Jurkat, Clone E6-1 (cell line): ENCODE measurements around the gene ZSCAN31.

Source experiments
- DNase-seq: peaks from one replicate; pipeline ENCODE4 v3.0.0-alpha.2; 2011; ENCODE audit warnings: low read depth, low spot score
- H3K4me3 ChIP-seq: 2 replicates; pipeline ENCODE4 v1.5.1; 2011; ENCODE audit warnings: mild to moderate bottlenecking, low read length, control low read depth, moderate library complexity

The ZSCAN31 gene

GRCh38 chr6:28354688-28355554 is 19.0 kb upstream of the ZSCAN31 start:
- no peak overlapping the region for H3K4me3 ChIP-seq
- no peak for DNase-seq

GRCh38 chr6:28353981-28354676 is 18.2 kb upstream of the ZSCAN31 start:
- H3K4me3 ChIP-seq: no peak overlapping the region
- no peak for DNase-seq

DNA sequence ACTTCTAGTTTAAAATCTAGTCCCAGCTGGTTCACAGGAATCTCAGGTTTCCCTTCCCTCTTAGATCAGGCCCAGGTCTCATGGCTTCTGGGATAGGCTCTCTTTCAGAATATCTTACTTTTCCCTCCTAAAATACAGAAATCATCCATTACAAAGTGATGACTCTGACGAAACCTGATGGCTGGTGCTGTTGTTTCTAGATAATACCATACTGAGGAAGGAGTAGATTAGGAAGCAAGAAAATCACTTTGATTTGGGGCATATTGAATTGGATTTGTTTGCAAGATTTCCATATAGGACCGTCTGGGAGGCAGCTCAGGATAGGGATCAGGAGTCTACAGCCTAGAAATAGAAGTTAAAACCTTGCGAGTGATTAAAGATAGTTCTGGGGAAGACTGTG is 17.4 kb upstream of the ZSCAN31 start:
- no peak for DNase-seq

GRCh38 chr6:28351493-28351925 is 15.6 kb upstream of the ZSCAN31 start:
- no peak for DNase-seq
- no peak overlapping the region for H3K4me3 ChIP-seq

More for the DNA sequence above, 17.4 kb upstream of the ZSCAN31 start:
- H3K4me3 ChIP-seq: no peak overlapping the region

GRCh38 chr6:28351087-28351486 is 15.1 kb upstream of the ZSCAN31 start:
- DNase-seq: no peak
- H3K4me3 ChIP-seq: no peak overlapping the region; the same call in 1 of the 2 replicates

DNA sequence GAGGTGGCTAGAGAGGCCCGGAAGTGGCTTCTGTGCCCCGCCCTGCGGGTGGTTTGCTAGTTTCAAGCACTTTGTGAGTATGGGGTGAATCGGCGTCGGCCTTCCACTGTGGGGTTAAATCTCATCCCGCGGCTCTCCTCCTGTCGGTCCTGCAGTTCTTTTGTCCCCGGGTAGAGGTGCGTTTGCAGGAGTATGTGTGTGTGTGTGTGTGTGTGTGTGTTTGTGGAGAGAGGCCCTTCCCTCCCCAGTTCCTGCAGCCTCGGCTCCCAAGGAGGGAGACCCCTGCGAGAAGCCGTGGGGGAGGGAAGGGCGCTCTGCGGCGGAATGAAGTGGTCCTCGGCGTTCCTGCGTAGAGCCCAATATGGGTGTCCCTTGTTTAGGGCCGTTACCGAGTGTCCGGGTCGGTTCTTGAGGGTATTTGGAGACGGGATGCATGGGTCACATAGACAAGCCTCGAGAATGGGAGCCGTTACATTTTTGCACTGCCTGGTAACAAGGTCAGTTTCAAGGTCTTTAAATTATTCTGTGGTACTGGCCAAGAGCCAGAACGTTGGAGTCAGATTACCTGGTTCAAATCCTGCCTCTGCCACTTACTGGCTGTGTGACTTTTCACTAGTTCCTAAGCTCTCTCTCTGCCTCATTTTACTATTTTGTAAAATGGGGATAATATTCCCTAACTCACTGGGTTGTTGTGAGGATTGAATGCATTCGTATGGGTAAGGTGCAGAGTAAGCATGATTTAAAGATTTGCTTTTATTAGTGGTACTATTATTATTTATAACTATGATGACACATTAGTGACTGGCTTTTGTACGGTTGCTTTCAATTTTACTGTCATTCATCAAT is 14.2 kb upstream of the ZSCAN31 start, which contains the start of gene ZKSCAN3:
Gene ZKSCAN3, plus strand, starts transcription at position 56 of the 846 bp plus-strand sequence. CDS start 9,640 bp downstream, outside the sequence.
- H3K4me3 ChIP-seq: peak within 1 kb of the TSS; percentile 88
- DNase-seq: peak; percentile 85

DNA sequence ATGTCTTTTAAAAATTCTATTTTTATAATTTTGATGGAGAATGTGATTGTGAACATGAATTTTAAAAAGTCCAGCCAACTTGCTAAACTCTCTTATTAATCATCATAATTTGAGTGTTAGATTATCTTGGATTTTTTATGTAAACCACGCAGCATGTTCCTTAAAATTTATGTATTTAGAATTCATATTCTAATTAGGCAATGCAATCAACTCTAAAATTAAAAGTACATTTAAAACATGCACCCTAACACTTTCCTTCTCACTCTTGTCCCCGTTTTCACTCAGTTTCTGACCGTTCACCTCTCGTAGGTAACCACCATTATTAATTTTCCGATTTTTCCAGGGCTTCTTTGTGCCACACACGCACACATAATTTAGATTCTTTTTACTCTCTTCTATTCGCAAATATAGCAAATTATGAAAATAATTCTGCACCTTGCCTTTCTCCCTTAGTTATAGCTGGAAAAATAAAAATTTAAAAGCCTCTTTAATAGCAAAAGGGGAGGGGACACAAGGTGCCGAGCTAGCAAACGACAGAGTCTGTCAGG is 13.5 kb upstream of the ZSCAN31 start:
- DNase-seq: no peak
- peak overlapping the region; percentile 88 for H3K4me3 ChIP-seq

DNA sequence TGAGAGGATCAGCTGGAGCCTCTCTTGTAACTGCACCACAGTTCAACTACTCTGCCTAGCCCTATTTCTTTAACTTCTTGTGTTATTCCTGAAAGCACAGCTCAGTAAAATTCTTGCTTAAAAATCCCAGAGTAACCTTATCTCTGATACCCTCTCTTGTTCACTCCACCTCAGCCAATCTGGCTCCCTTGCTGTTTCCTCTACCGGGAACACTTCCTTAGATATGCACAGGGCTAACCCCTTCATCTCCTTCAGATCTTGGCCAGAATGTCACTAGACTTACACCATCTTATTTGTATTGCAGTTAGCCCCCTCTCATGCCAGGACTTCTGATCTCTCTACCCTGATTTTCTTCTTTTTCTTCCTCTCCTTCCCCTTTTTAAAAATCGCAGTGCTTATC is 11.2 kb upstream of the ZSCAN31 start:
- H3K4me3 ChIP-seq: no peak overlapping the region
- no peak for DNase-seq

GRCh38 chr6:28345201-28345600 is 9.3 kb upstream of the ZSCAN31 start:
- H3K4me3 ChIP-seq: no peak overlapping the region
- no peak for DNase-seq

- H3K4me3 ChIP-seq: no peak overlapping the region
Measured at GRCh38 chr6:28343898-28344677, 8.1 kb upstream of the ZSCAN31 start.

DNA sequence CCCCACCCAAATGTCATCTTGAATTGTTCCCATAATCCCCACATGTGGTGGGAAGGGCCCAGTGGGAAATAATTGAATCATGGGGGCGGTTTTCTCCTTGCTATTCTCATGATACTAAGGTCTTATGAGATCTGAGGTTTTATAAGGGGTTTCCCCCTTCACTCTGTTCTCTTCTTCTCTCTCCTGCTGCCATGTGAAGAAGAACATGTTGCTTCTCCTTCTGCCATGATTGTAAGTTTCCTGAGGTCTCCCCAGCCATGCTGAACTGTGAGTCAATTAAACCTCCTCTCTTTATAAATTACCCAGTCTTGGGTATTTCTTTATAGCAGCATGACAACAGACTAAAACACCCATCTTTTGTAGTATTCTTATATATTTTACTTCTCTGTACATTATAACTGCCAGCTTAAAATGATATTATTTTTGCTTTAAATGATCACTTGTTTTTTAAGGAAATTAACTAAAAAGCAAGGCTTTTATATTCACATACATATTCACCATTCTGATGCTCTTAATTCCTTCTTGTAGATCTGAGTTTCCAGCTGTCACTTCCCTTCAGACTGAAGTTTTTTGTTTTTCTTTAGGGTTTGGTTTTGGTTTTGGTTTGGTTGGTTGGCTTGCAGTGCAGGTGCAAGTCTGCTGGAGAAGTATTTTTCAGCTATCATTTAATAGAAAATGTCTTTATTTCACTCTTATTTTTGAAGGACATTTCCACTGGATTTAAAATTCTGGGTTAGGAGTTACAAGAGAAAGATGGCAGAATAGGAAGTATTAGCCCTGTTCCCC is 4.6 kb upstream of the ZSCAN31 start:
- no peak overlapping the region for H3K4me3 ChIP-seq
- DNase-seq: no peak

More at GRCh38 chr6:28343898-28344677, 8.1 kb upstream of the ZSCAN31 start:
- DNase-seq: no peak

- DNase-seq: no peak
- peak overlapping the region; percentile 81; the same call in 1 of the 2 replicates for H3K4me3 ChIP-seq
Measured at GRCh38 chr6:28337121-28337520, 1.2 kb upstream of the ZSCAN31 start.

DNA sequence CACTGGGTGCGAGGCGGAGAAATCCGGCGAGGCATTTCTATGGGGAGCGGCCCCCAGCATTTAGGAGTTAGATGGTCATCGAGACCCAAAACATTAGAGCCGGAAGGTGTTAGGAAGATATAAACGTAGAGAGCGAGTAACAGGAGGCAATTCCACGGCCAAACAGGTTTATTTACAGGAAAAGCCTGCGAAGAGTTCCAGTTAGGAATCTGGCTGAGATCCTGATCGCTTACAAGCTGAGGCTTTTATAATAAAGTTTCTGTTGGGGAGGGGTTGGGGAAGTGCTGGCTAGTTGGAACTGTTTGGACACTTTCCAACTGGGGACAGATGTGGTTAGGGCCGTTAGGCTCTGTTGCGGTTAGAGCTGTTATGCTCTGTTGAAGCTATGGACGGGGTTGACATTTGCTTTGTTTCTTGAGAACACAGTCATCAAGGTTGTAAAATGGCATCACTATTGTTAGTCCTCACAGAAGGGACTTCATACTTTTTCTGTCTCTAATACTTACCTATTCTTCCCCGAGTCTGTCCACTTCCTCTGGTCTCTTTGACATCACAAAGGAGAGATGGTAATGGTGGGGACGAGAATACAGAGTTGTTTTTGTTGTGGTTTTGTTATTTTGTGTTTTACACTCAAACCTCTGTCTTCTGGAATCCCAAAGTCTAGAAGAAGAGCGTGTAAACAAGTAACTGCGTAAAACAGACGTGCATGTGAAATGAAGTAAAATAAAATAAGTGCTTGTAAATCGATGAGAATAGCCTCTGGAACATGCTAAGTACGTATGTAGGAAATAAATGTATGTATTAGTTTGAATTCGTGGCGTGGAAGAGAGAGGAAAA is 554 bp upstream of the ZSCAN31 start:
- H3K4me3 ChIP-seq: peak overlapping the region; percentile 81
- DNase-seq: peak; percentile 75

DNA sequence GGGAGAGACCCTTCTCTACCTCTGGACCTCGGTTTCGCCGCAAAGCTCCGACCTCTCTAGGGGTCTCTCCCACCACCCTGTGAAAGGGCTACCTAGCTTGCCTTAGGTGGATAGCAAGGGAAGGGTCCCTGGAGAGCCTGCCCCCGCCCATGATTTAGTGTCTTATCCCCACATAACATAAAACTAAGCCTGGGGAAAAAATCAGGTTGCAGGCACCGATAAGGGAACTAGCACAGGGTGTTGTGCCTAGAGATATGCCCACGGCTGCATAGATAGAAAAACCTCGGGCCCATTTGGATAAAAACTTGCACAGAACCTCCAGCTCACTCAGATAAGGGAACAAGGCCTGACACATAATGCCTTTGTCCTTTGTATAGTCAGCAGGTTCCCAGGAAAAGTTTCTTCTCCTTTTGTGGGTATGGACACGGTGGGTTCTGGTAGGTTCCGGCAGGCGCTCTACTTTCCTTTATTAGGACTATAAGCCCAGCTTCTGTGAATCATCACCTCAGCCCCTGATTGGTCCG is 846 bp downstream of the ZSCAN31 start:
- DNase-seq: no peak
- peak overlapping the region; percentile 81 for H3K4me3 ChIP-seq

- no peak overlapping the region for H3K4me3 ChIP-seq
- no peak for DNase-seq
Measured at GRCh38 chr6:28334286-28335039, 1.5 kb downstream of the ZSCAN31 start.

DNA sequence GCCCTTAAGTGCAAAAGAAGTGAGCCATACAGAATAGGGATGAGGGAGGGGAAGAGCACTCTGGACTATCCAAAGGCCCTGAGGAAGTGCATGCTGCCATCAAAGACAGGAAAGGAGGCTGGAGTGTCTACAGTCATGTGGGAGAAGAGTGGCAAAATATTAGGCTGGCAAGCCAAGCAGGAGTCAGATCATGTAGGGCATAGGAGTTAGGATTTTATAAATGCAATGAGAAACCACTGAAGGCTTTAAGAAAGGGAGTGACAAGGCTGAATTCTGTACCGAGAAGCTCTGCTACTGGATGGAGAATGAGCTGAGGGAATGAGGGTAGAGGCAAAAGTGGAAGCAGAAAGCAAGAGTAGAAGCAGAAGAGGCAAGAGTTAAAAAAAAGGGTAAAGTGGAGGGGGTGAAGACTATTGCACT is 2.3 kb downstream of the ZSCAN31 start:
- no peak for DNase-seq
- H3K4me3 ChIP-seq: no peak overlapping the region
